Ishikawa (cell line): ENCODE measurements around the gene RNF125.
A peak's percentile ranks its signal among the peaks of the same experiment; 100 is the strongest.

Experiments
- CEBPB ChIP-seq: IDR thresholded peaks from 2 replicates; pipeline ENCODE4 v1.6.1; 2012
- CREB1 ChIP-seq: IDR thresholded peaks from 2 replicates; pipeline ENCODE4 v1.6.1; 2012; ENCODE audit warnings: low read depth
- EGR1 ChIP-seq: IDR thresholded peaks from 2 replicates; pipeline ENCODE4 v1.6.1; 2012
- EP300 ChIP-seq: IDR thresholded peaks from 2 replicates; pipeline ENCODE4 v1.6.1; 2012; ENCODE audit warnings: borderline replicate concordance
- FOXM1 ChIP-seq: IDR thresholded peaks from 2 replicates; pipeline ENCODE4 v1.6.1; 2012; ENCODE audit warnings: low read depth, borderline replicate concordance
- MAX ChIP-seq: IDR thresholded peaks from 2 replicates; pipeline ENCODE4 v1.6.1; 2012
- NFIC ChIP-seq: IDR thresholded peaks from 2 replicates; pipeline ENCODE4 v1.6.1; 2012
- RAD21 ChIP-seq: IDR thresholded peaks from 2 replicates; pipeline ENCODE4 v1.6.1; 2012; ENCODE audit warnings: low read depth
- REST ChIP-seq: IDR thresholded peaks from 2 replicates; pipeline ENCODE4 v1.6.1; 2012; ENCODE audit warnings: low read depth, mild to moderate bottlenecking
- TAF1 ChIP-seq: IDR thresholded peaks from 2 replicates; pipeline ENCODE4 v1.6.1; 2012; ENCODE audit warnings: low read depth, mild to moderate bottlenecking
- TCF12 ChIP-seq: IDR thresholded peaks from 2 replicates; pipeline ENCODE4 v1.6.1; 2012; ENCODE audit warnings: low read depth
- TEAD4 ChIP-seq: IDR thresholded peaks from 2 replicates; pipeline ENCODE4 v1.6.1; 2012
- USF1 ChIP-seq: IDR thresholded peaks from 2 replicates; pipeline ENCODE4 v1.6.1; 2012
- YY1 ChIP-seq: IDR thresholded peaks from 2 replicates; pipeline ENCODE4 v1.6.1; 2012; ENCODE audit warnings: low read depth
- ZBTB7A ChIP-seq: IDR thresholded peaks from 2 replicates; pipeline ENCODE4 v1.6.1; 2012; ENCODE audit warnings: low read depth

The RNF125 gene

GRCh38 chr18:32086881-32087280 is 68.3 kb downstream of the RNF125 start:
- TF ChIP-seq EP300 (no peak), REST (no peak), ZBTB7A (no peak), TEAD4 (no peak), USF1 (no peak), RAD21 (no peak)

GRCh38 chr18:32091325-32091723 is 72.7 kb downstream of the RNF125 start:
- TF ChIP-seq TCF12 (no peak), EP300 (no peak), EGR1 (no peak), TEAD4 (no peak), FOXM1 (no peak), REST (no peak), TAF1 (no peak), USF1 (no peak), CEBPB (no peak), NFIC (no peak), MAX (no peak), CREB1 (no peak), ZBTB7A (no peak), RAD21 (no peak), YY1 (no peak)

GRCh38 chr18:32091724-32092421 is 73.2 kb downstream of the RNF125 start, which contains the start of gene RNF138:
RNF138 (plus strand) TSS chr18:32091874; CDS start chr18:32092777, 903 bp downstream.
- TF ChIP-seq MAX (peak; percentile 88), USF1 (peak; percentile 59), NFIC (0 out of 2 replicates have a peak, but pooled peaks have one; percentile 10), CREB1 (0 out of 2 replicates have a peak, but pooled peaks have one; percentile 64), TEAD4 (no peak), YY1 (no peak), TAF1 (peak; percentile 46)

- TF ChIP-seq YY1 (peak; percentile 51; the same call in 1 of the 2 replicates), ZBTB7A (no peak), CREB1 (no peak), TAF1 (peak; percentile 73), FOXM1 (no peak), RAD21 (no peak), EP300 (no peak; the same call in 1 of the 2 replicates), EGR1 (no peak), TCF12 (no peak), USF1 (no peak), TEAD4 (no peak), NFIC (no peak; the same call in 1 of the 2 replicates), REST (no peak), CEBPB (no peak), MAX (peak; percentile 86)
Observed at GRCh38 chr18:32092422-32093101, 73.9 kb downstream of the RNF125 start.
